IMR-90 (cell line): ENCODE data around the gene UNC5B. TPM values are rescaled to one million over a fixed set of nuclear protein-coding genes. Genes with fewer than 3 reads are reported as not detected.

Experiments
- ATAC-seq: fragments of 200-7000 bp; cut with Tn5 transposase; 2 replicates; pipeline ENCODE4 v1.9.1; 2020; ENCODE audit warnings: low read depth, mild to moderate bottlenecking, moderate library complexity
- BruUV-seq: library from RNA; stranded (reverse); fragments of 400-500 nt; replicated peaks from 2 replicates; lab custom pipeline; 2021; lab: Mats Ljungman, UMichigan
- CTCF ChIA-PET: fragments of 300-600 bp; formaldehyde crosslinking; extraction: SDS; loops from one replicate; lab custom pipeline; 2021; ENCODE audit warnings: antibody characterized with exemption; lab: Yijun Ruan, JAX
- POLR2A ChIA-PET: fragments of 300-600 bp; sonication (Branson Sonifier 250); formaldehyde crosslinking; loops from one replicate; lab custom pipeline; 2022; ENCODE audit warnings: antibody characterized with exemption; ENCODE audit not compliant: unreplicated experiment; lab: Charles Lee
- DNase-seq: peaks from one replicate; pipeline ENCODE4 v3.0.0; 2013
- H2AFZ ChIP-seq: replicated peaks from 2 replicates; pipeline ENCODE3; 2013; ENCODE audit warnings: low read length, mild to moderate bottlenecking; ENCODE audit not compliant: poor library complexity
- H2AK5ac ChIP-seq: 2 replicates; pipeline ENCODE4 v1.6.1; 2013; ENCODE audit warnings: low read depth, low read length, inconsistent platforms
- H2AK9ac ChIP-seq: replicated peaks from 2 replicates; pipeline ENCODE3; 2013; ENCODE audit warnings: mild to moderate bottlenecking, low read depth, low read length, moderate library complexity; ENCODE audit not compliant: poor library complexity
- H2BK120ac ChIP-seq: 2 replicates; pipeline ENCODE4 v1.6.1; 2013; ENCODE audit warnings: low read depth, low read length, inconsistent platforms
- H2BK15ac ChIP-seq: 3 replicates; pipeline ENCODE4 v1.6.1; 2013; ENCODE audit warnings: low read depth, low read length, inconsistent platforms
- H2BK20ac ChIP-seq: 2 replicates; pipeline ENCODE4 v1.6.1; 2013; ENCODE audit warnings: low read depth, mild to moderate bottlenecking, inconsistent platforms, low read length, moderate library complexity
- H2BK5ac ChIP-seq: 2 replicates; pipeline ENCODE4 v1.6.1; 2013; ENCODE audit warnings: mild to moderate bottlenecking, low read depth, low read length, inconsistent platforms; ENCODE audit not compliant: poor library complexity, severe bottlenecking
- H3K14ac ChIP-seq: replicated peaks from 2 replicates; pipeline ENCODE4 v1.6.1; 2013; ENCODE audit warnings: low read depth, low read length, inconsistent platforms
- H3K18ac ChIP-seq: 2 replicates; pipeline ENCODE4 v1.6.1; 2013; ENCODE audit warnings: low read depth, low read length, control low read depth
- H3K23ac ChIP-seq: 2 replicates; pipeline ENCODE4 v1.6.1; 2013; ENCODE audit warnings: low read depth, low read length, inconsistent platforms
- H3K27ac ChIP-seq: 2 replicates; pipeline ENCODE4 v1.5.1; 2013; ENCODE audit warnings: mild to moderate bottlenecking, control low read depth, low read length; ENCODE audit not compliant: insufficient read depth
- H3K27me3 ChIP-seq: 2 replicates; pipeline ENCODE4 v1.6.1; 2013; ENCODE audit warnings: low read length; ENCODE audit not compliant: control insufficient read depth, insufficient read depth
- H3K36me3 ChIP-seq: 2 replicates; pipeline ENCODE4 v1.6.1; 2013; ENCODE audit warnings: low read length, mixed read lengths; ENCODE audit not compliant: control insufficient read depth, insufficient read depth
- H3K4ac ChIP-seq: 2 replicates; pipeline ENCODE4 v1.6.1; 2013; ENCODE audit warnings: low read depth, low read length, inconsistent platforms
- H3K4me1 ChIP-seq: 2 replicates; pipeline ENCODE4 v1.6.1; 2013; ENCODE audit warnings: low read length, mixed read lengths; ENCODE audit not compliant: control insufficient read depth, insufficient read depth
- H3K4me2 ChIP-seq: 2 replicates; pipeline ENCODE4 v1.6.1; 2013; ENCODE audit warnings: low read depth, mild to moderate bottlenecking, control low read depth, low read length, moderate library complexity
- H3K4me3 ChIP-seq: 2 replicates; pipeline ENCODE4 v1.5.1; 2013; ENCODE audit warnings: low read depth, mild to moderate bottlenecking, control low read depth, low read length, moderate library complexity; ENCODE audit not compliant: insufficient read depth
- H3K56ac ChIP-seq: 2 replicates; pipeline ENCODE4 v1.6.1; 2013; ENCODE audit warnings: low read length, inconsistent platforms; ENCODE audit not compliant: insufficient read depth; ENCODE audit errors: extremely low read depth
- H3K79me1 ChIP-seq, 2 experiments: 2 replicates each; pipeline ENCODE4 v1.6.1; 2013; ENCODE audit warnings: low read length in 2 of 2, inconsistent platforms in 1 of 2, low read depth in 1 of 2
- H3K9ac ChIP-seq: 2 replicates; pipeline ENCODE4 v1.6.1; 2013; ENCODE audit warnings: low read depth, low read length, control low read depth
- H3K9me1 ChIP-seq: 2 replicates; pipeline ENCODE4 v1.6.1; 2013; ENCODE audit warnings: low read length, inconsistent platforms; ENCODE audit not compliant: insufficient read depth
- H3K9me3 ChIP-seq: 2 replicates; pipeline ENCODE4 v1.6.1; 2013; ENCODE audit warnings: low read length; ENCODE audit not compliant: control insufficient read depth, insufficient read depth
- H4K20me1 ChIP-seq: 2 replicates; pipeline ENCODE4 v1.6.1; 2013; ENCODE audit warnings: low read length, inconsistent platforms; ENCODE audit not compliant: insufficient read depth
- H4K5ac ChIP-seq: 2 replicates; pipeline ENCODE4 v1.6.1; 2013; ENCODE audit warnings: mild to moderate bottlenecking, low read depth, low read length, control low read depth
- H4K8ac ChIP-seq, 2 experiments: 2 replicates each; pipeline ENCODE4 v1.6.1; 2013; ENCODE audit warnings: low read depth in 2 of 2, low read length in 2 of 2, control low read depth in 1 of 2, inconsistent platforms in 1 of 2
- H4K91ac ChIP-seq: 2 replicates; pipeline ENCODE4 v1.6.1; 2013; ENCODE audit warnings: low read depth, low read length, inconsistent platforms; ENCODE audit not compliant: insufficient read depth
- CEBPB ChIP-seq: IDR thresholded peaks from 2 replicates; pipeline ENCODE4 v1.6.1; 2012; ENCODE audit warnings: low read depth, low read length, improper control_type of control experiment
- MAFK ChIP-seq: IDR thresholded peaks from 2 replicates; pipeline ENCODE4 v1.6.1; 2012; ENCODE audit warnings: low read depth, low read length, improper control_type of control experiment
- WGBS, 2 experiments: methylation state at CpG; one replicate each; pipeline versions ENCODE4 v1.1.5 to v1.1.7; 2013; ENCODE audit warnings: missing lambda C conversion rate in 2 of 2; ENCODE audit not compliant: insufficient read length in 1 of 2; ENCODE audit errors: extremely low coverage in 2 of 2; 5-methylcytosine and 5-hydroxymethylcytosine counted together
- dilution Hi-C: fragments of 300-500 bp; cut with HindIII; formaldehyde crosslinking; loops from one replicate; pipeline ENCODE4 v1.14.3; 2018; ENCODE audit warnings: low sequenced_read_pairs; ENCODE audit not compliant: unreplicated experiment
- in situ Hi-C: fragments of 300-500 bp; cut with MboI; formaldehyde crosslinking; loops from 3 replicates; pipeline ENCODE4 v1.14.3; 2019; ENCODE audit warnings: low sequenced_read_pairs, inconsistent platforms, mixed read lengths
- intact Hi-C: fragments of 100-400 bp; cut with micrococcal nuclease; formaldehyde crosslinking; loops from 2 replicates; pipeline ENCODE4 v1.10.0; 2022
- polyA plus RNA-seq, 3 experiments: library from polyadenylated mRNA; depleted of rRNA; stranded (reverse); fragments of >200 nt; gene quantifications; 2 replicates each; pipeline ENCODE4 v1.2.3, GENCODE V29; 2012; ENCODE audit warnings: low replicate concordance in 1 of 3
- total RNA-seq: library from RNA; depleted of rRNA; stranded (reverse); fragments of >200 nt; gene quantifications from 2 replicates; pipeline ENCODE4 v1.2.3, GENCODE V29; 2012

UNC5B gene
- total and polyA plus RNA-seq, 2 of the 4 experiments (the other 2 are of a cell fraction), result 1.6 to 4.2 TPM

- ChIA-PET POLR2A (no interaction called here), CTCF (interaction anchor here (1.2 to 1.4 kb wide), 2 partner anchors 11 to 284 kb away, joined by 4 to 6 read pairs; no protein-coding TSS in a partner anchor)
- no peak overlapping the region for H2BK20ac ChIP-seq
- H3K9me1 ChIP-seq, result 0 out of 2 replicates have a peak, but pooled peaks cover 1% of the 10 kb centered on the region
- H4K8ac ChIP-seq, result no peak overlapping the region
- no TSS peak for BruUV-seq
- ATAC-seq (no peak), DNase-seq (no peak)
- dilution Hi-C loops (no loop called here), in situ Hi-C loops (no loop called here), intact Hi-C loops (loop anchor here (1.0 to 2.0 kb wide), 3 partner anchors 75 to 306 kb away; no protein-coding TSS in a partner anchor)
- H2BK120ac ChIP-seq, result no peak overlapping the region
- no peak overlapping the region for H3K4me3 ChIP-seq
- no peak overlapping the region for H2BK5ac ChIP-seq
- no peak overlapping the region for H2BK15ac ChIP-seq
- H4K91ac ChIP-seq, result no peak overlapping the region
- H3K18ac ChIP-seq, result no peak overlapping the region
- no peaks in the 10 kb centered on the region for H3K36me3 ChIP-seq
- H3K9ac ChIP-seq, result no peak overlapping the region
- no peak overlapping the region for H2AFZ ChIP-seq
- no peak overlapping the region for H3K56ac ChIP-seq
- H3K4ac ChIP-seq, result no peak overlapping the region
- H3K14ac ChIP-seq, result no peak overlapping the region
- no peak overlapping the region for H3K23ac ChIP-seq
- no peak overlapping the region for H2AK9ac ChIP-seq
- H4K20me1 ChIP-seq, result peaks cover 7% of the 10 kb centered on the region; the same call in 1 of the 2 replicates
- WGBS, 2 experiments, result no CpG with 5 or more reads among the region's 4 CpGs
- H3K27ac ChIP-seq, result no peak overlapping the region
- H3K4me1 ChIP-seq, result peaks cover 1% of the 10 kb centered on the region
- H2AK5ac ChIP-seq, result no peak overlapping the region
- H4K5ac ChIP-seq, result no peak overlapping the region
- TF ChIP-seq CEBPB (no peak), MAFK (no peak)
- peaks cover 2 to 8% of the 10 kb centered on the region in 2 experiments; a peak in 3 of 4 replicates for H3K79me1 ChIP-seq
- no peaks in the 10 kb centered on the region for H3K9me3 ChIP-seq
- peaks cover 49% of the 10 kb centered on the region for H3K27me3 ChIP-seq
- H3K4me2 ChIP-seq, result no peak overlapping the region
Observed at GRCh38 chr10:71209352-71209715, 3.0 kb upstream of the UNC5B start.
